GM18867 (cell line): ENCODE data around the gene PNPLA2.

ENCODE experiments used
- ATAC-seq: cut with Tn5 transposase; IDR thresholded peaks from one replicate; pipeline ENCODE4 v1.9.1; 2021; ENCODE audit warnings: mild to moderate bottlenecking, moderate library complexity; ENCODE audit not compliant: unreplicated experiment

PNPLA2 gene

DNA sequence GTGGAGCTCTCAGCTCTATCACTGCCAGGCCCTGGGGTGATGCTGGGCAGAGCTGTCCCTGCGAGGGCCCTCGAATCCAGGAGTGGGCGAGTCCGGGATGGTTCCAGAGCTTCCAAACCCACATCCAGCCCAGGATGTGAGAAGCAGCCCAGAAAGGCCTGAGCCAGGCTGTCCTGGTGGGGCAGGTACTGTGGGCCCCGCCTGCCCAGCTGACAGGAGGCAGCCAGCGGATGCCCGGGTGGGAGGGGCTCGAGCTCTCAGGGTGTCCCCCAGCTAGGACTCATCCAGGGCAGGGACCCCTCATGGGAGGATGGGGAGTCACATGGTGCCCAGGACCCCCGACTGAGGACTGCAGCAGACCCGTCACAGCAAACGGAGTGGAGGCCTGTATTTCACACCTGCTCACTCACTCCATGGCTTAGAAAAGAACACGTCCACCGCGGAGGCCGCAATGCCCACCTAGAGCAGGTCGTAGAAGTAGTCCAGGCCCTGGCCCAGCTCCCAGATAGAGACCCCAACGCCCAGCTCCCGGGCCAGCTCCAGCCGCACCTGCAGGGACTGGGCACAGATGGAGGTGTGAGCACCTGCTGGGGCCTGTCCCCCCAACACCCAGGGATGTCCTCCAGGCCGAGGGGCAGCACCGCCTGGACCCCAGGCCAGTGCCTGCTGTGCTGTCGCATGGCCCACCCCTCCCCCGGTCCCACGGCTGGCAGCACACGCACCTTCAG lies 50.8 kb downstream of the PNPLA2 start:
- ATAC-seq: no peak

DNA sequence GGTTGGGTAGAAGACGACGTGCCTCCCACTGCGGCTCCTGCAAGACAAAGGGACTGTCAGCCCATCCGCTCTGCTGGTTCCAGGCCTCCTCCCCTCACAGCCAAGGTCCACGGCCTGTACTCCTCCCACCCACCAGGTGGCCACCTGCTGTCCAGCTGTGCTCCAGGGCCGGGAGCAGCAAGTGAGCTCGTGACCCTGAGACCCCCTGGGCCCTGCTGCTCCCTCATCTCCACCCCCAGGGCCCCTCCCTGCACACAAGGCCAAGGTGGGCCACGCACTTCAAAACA lies 51.4 kb downstream of the PNPLA2 start:
- no peak for ATAC-seq

DNA sequence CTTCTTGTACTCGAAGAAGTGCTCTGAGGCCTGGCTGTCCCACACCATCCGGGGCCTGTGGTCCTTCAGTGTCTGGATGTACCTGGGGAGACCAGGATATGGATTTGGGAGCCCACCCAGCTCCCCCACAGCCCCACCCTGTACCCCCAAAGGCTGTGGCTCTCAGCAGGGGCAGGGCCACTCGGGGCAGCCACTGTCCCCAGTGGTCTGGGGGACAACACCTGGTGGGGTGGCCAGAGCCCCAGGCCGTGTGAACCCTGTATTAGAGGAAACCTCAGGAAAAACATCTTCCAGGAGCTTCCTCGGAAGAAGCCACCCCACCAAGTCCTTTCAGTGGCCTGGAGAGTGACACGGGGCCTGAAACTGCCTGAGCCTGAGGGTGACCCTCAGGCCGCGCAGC lies 51.7 kb downstream of the PNPLA2 start:
- ATAC-seq: no peak

DNA sequence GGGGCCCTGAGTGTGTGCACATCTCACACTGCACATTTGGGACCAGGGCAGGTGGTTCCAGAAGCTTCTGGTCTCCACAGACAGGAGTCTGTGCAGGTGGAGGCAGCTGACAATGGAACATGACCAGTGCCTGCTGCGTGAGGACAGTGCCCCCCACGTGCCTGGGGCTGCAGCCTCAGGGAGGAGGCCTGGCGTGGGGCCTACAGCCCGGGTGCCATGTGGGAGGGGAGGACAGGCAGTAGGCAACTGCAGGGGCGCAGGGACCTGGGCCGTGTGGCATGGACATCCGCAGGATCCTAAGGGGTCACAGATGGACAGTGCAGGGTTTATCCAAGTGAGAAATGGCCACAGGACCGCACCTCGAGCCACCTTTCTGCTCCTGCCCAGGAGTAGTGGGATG lies 52.8 kb downstream of the PNPLA2 start:
- no peak for ATAC-seq

DNA sequence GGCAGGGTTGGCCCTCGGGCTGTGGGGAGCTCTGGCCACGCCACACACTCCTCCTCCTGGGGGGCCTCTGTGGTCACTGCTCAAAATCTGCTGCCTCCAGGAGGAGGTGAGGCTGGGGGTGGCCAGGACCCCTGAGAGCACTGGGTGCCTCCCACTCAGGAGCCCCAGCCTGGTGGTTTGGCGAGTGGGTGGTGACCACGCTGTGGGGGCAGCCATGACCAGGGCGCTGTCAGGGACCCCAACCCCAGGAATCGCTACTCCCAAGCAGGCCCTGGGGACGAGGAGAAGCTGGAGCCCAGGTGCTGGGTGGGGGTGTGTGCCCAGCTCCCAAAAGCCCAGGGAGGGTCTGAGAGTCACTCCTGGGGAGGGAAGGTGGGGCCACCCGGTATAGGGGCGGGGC lies 54.1 kb downstream of the PNPLA2 start:
- no peak for ATAC-seq

DNA sequence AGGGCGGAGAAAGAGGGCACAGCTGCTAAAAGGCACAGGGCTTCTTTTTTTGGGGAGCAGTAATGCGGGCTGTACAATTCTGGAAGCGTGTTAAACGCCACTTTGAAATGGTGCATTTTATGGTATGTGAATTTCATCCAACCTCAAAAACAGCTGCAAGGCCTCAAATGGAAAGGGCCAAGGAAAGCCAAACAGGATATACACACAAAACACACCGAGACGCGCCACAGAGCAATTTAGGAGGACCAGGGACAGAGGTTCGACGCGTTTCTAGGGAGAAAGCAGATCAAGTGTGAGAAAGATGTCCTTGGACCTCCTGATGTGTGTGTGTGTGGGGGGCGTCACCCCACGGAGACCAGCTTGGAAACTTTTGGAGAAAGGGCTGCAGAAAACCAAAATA lies 55.0 kb downstream of the PNPLA2 start:
- ATAC-seq: no peak
